ENCODE data around the gene HOXD8.
A peak's percentile ranks its signal among the peaks of the same experiment; 100 is the strongest.

The HOXD8 gene

DNA sequence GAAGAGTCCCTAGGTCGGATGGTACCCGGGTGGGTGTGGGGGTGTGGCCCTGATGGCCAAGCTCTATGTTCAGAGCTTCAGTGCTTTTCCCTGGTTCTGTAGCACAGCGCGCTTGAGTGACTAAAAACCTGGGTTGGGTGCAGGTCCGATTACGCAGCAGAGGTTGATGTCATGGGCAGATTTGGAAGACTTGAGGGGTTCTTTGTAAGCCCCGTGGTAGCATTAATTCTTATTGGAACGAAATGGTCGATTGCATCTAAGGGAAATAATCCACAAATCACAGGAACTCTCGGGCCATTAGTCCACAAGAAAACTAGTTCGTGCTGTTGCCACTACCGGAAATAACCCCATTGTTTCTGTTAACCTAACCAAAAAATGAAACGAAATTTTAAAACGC lies 9.0 kb downstream of the HOXD8 start:
- Histone ChIP-seq H3K9ac (ENCODE audit: low read depth, low read length) (no peak overlapping the region), H3K4me3 (ENCODE audit: low read length) (no peak overlapping the region), H3K36me3 (ENCODE audit: insufficient read depth, low read depth, low read length) (no peaks in the 10 kb centered on the region), H3K27me3 (ENCODE audit: insufficient read depth, low read length) (peaks cover 100% of the 10 kb centered on the region), H3K27ac (ENCODE audit: low read length) (no peak overlapping the region), H3K4me1 (ENCODE audit: insufficient read depth, low read length) (no peaks in the 10 kb centered on the region), H3K9me3 (ENCODE audit: insufficient read depth, low read depth, low read length) (no peaks in the 10 kb centered on the region; the same call in 1 of the 2 replicates)

DNA sequence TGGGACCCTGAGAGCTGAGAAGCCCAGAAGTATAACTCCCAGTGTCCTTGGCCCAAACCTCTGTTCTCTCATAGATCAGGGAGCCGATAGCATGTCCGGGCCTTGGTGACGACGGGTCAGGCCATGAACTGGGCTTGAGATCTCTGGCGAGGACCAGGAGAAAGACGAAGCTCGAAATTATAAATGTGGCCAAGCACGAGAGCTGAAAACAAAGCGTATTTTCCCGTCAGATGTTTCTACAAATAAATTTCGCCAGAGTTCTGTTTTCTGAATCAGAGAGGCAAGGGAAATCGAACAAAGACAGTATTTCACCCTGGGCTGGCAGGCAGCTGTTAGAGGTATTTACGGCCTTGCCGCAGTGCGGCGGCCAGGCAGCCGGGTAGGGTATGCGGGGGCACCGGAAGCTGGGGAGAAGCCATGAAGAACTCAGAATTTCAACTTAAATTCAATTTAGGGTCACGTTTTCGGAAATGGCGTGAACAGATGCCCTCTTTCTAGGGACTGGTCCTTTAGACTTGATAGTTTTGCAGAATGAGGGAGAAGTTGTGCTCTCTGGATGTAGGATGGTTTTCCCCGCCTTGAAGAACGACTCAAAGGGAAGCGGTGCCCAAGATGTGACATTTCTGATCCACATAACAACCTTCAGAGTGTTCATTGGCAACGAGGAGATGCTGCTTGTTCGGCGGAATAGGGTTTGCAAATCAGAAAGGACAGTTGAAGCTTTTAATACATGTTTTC lies 9.6 kb downstream of the HOXD8 start:
- Histone ChIP-seq H3K9ac (ENCODE audit: low read depth, low read length) (no peak overlapping the region), H3K27ac (ENCODE audit: low read length) (no peak overlapping the region), H3K27me3 (ENCODE audit: insufficient read depth, low read length) (peaks cover 100% of the 10 kb centered on the region)

DNA sequence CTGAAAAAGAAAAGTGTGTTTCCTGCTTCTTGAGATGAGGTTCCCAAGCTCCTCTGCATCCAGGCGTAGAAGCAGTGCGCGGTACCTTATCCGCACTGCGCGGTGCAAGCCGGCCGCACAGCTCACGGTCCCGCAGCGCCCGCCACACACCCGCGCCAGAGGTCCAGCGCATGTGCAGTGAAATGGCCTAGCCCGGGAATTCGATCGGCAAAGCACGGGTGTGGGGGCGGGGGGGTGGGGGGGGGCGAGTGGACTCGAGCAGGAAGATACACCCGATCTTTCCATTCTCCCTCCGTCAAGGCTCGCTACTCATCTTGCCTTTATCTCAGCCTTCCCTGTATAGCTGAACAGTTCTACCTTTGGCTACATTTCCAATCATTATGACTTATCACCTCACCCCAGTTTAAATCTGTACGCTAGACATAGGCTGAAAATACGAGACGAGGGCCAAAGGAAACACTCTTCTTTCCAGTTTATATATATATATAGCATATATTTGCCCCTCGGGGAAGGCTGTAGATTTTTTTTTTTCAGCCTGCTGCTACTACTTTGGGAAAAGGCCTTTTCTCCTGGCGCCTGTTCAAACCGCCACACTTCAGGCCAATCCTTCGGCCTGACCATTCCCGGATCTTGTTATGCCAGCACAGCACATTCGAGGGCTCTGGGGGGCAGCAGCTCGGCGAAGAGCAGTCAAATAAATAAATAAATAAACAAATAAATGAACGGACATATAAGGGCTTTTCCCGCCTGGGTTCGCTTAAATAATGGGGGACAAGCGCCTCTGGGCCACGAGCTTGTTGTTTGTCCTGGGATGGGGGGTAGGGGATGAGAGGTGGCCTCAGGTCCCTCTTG lies 10.4 kb downstream of the HOXD8 start:
- peak overlapping the region; percentile 69; the same call in 1 of the 2 replicates for H3K4me3 ChIP-seq (ENCODE audit: low read length)

More for the DNA sequence above, 9.6 kb downstream of the HOXD8 start:
- no peaks in the 10 kb centered on the region; the same call in 1 of the 2 replicates for H3K9me3 ChIP-seq (ENCODE audit: insufficient read depth, low read depth, low read length)
- no peaks in the 10 kb centered on the region for H3K4me1 ChIP-seq (ENCODE audit: insufficient read depth, low read length)
- no peaks in the 10 kb centered on the region for H3K36me3 ChIP-seq (ENCODE audit: insufficient read depth, low read depth, low read length)
- no peak overlapping the region for H3K4me3 ChIP-seq (ENCODE audit: low read length)

DNA sequence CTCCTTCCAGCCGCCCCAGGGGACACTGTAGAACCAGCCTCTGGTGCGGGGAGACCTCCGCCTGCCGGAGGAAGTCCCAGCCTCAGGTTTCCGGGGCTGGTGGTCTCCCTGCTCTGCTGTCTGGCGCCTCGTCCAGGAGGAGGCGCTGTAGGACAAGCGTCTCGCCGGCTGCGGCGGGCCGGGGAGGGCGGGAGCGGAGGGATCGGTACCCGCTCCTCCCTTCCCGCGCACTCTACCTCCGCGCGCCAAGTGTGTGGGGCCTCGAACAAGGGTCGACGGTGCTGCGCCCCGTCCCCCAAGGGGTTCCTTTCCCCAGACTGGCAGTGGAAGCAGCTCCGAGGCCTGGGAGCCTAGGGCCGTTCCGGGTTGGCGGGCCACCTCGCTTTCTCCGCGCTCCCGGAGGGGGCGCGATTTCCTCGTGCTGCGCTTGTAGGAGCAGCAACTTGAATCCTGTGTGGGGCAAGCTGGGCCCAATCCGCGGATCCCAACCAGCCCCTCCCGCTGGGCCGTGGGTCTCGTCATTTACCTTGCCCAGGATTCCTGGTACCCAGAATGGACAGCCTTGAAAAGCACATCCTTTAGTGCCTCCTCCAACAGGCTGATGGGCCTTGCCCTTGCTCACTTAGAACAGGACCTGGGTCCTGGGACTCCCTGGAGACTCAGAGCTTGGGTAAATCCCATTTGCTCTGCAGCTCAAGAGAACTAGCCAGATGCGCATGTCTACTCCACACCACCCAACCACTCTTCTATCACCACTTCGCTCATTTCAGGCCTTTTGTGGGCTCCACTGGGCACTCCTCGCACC lies 11.2 kb downstream of the HOXD8 start:
- Histone ChIP-seq H3K27me3 (ENCODE audit: insufficient read depth, low read length) (peaks cover 100% of the 10 kb centered on the region), H3K4me3 (ENCODE audit: low read length) (peak overlapping the region; percentile 69), H3K4me1 (ENCODE audit: insufficient read depth, low read length) (no peaks in the 10 kb centered on the region), H3K9me3 (ENCODE audit: insufficient read depth, low read depth, low read length) (no peaks in the 10 kb centered on the region; the same call in 1 of the 2 replicates), H3K27ac (ENCODE audit: low read length) (no peak overlapping the region), H3K36me3 (ENCODE audit: insufficient read depth, low read depth, low read length) (no peaks in the 10 kb centered on the region), H3K9ac (ENCODE audit: low read depth, low read length) (no peak overlapping the region)

More for the DNA sequence above, 10.4 kb downstream of the HOXD8 start:
- peaks cover 100% of the 10 kb centered on the region for H3K27me3 ChIP-seq (ENCODE audit: insufficient read depth, low read length)
- no peak overlapping the region for H3K9ac ChIP-seq (ENCODE audit: low read depth, low read length)
- H3K36me3 ChIP-seq (ENCODE audit: insufficient read depth, low read depth, low read length): no peaks in the 10 kb centered on the region
- no peaks in the 10 kb centered on the region for H3K4me1 ChIP-seq (ENCODE audit: insufficient read depth, low read length)
- no peak overlapping the region for H3K27ac ChIP-seq (ENCODE audit: low read length)
- H3K9me3 ChIP-seq (ENCODE audit: insufficient read depth, low read depth, low read length): no peaks in the 10 kb centered on the region; the same call in 1 of the 2 replicates

DNA sequence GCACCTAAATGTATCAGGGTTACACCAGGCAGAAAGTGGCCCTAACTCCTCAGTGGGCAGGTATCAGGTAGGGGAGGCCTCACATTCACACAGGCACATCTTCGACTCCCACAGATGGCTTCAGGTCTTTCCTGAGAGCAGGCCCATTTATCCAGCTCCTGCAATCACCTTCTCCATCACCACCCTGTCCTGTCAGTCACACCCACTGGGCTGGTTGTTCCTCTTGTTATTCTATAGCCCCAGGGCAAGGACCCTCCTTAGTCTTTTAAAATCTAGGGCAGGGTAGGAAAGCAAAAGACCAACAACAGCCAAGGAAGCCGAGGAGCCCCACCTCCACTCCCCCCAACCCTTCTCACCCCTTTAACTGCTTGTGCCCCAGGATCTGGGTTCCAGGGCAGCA lies 12.8 kb downstream of the HOXD8 start:
- Histone ChIP-seq H3K27ac (ENCODE audit: low read length) (no peak overlapping the region), H3K4me3 (ENCODE audit: low read length) (no peak overlapping the region), H3K9ac (ENCODE audit: low read depth, low read length) (no peak overlapping the region), H3K27me3 (ENCODE audit: insufficient read depth, low read length) (peaks cover 100% of the 10 kb centered on the region), H3K9me3 (ENCODE audit: insufficient read depth, low read depth, low read length) (no peaks in the 10 kb centered on the region; the same call in 1 of the 2 replicates), H3K4me1 (ENCODE audit: insufficient read depth, low read length) (no peaks in the 10 kb centered on the region), H3K36me3 (ENCODE audit: insufficient read depth, low read depth, low read length) (no peaks in the 10 kb centered on the region)

DNA sequence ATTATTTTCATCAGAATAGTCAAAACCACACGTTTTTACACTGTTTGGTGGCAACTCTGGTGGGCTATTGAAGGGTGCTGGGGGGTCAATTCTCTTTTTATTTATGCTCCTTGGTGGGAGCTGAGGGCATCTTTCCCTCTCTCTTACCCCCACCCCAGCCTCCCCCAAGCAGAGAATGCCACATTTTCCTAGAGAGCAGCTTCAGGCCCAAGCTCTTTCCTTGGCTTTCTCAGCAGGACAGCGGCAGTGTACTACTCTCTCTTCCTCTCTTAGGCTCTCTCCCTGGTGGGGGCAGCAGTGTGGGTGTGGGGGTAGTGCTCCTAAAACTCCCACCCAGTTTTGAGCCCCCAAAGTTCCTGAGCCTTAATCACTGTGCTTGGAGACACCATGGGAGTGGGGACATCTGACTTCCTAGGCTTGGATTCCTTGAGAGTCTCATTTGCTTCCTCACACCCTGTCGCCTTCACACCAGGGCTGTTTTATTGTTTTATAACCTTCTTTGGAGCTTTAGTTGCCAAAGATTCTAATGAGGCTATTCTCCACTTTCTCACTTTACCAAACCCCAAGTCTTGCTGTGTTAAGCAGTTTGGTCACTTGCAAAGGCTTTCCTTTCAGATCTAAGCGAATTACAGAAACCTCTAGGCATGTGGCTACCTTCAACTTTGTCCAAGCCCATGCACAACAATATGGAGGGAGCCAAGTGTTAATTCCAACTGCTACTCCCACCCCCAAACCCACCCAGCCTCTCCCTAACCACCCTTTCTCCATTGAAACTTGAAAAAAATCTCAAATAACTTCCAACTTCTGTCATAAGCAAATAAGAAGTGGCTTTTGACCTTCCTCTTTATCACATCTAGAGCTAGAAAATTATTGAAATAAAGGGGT lies 15.8 kb downstream of the HOXD8 start:
- H3K36me3 ChIP-seq (ENCODE audit: insufficient read depth, low read depth, low read length): no peaks in the 10 kb centered on the region
- H3K4me3 ChIP-seq (ENCODE audit: low read length): no peak overlapping the region
- H3K4me1 ChIP-seq (ENCODE audit: insufficient read depth, low read length): no peaks in the 10 kb centered on the region
- no peak overlapping the region for H3K27ac ChIP-seq (ENCODE audit: low read length)
- H3K27me3 ChIP-seq (ENCODE audit: insufficient read depth, low read length): peaks cover 100% of the 10 kb centered on the region
- H3K9me3 ChIP-seq (ENCODE audit: insufficient read depth, low read depth, low read length): no peaks in the 10 kb centered on the region; the same call in 1 of the 2 replicates
- no peak overlapping the region for H3K9ac ChIP-seq (ENCODE audit: low read depth, low read length)

DNA sequence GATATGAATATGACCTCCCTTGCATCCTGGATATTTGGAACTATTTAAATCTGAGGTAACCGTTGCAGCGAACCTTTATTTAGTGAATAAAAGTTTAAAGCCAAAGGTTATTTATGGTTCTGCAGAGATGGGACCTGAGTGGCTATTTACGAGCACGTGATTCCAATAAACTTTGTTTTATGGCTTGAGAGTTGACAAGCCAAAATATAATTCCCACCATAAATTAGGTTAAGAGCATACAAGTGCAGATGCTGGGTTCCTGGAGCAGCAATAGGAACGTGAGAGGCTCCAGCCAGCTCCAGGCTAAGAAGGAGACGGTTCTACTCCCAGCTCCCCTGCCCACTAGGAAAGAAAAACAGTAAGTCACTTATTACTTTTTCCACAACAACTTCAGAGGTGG lies 16.6 kb downstream of the HOXD8 start:
- no peak overlapping the region for H3K4me3 ChIP-seq (ENCODE audit: low read length)
- H3K27me3 ChIP-seq (ENCODE audit: insufficient read depth, low read length): peaks cover 100% of the 10 kb centered on the region
- H3K9me3 ChIP-seq (ENCODE audit: insufficient read depth, low read depth, low read length): no peaks in the 10 kb centered on the region; the same call in 1 of the 2 replicates
- no peak overlapping the region for H3K27ac ChIP-seq (ENCODE audit: low read length)
- H3K36me3 ChIP-seq (ENCODE audit: insufficient read depth, low read depth, low read length): no peaks in the 10 kb centered on the region
- no peak overlapping the region for H3K9ac ChIP-seq (ENCODE audit: low read depth, low read length)
- no peaks in the 10 kb centered on the region for H3K4me1 ChIP-seq (ENCODE audit: insufficient read depth, low read length)

DNA sequence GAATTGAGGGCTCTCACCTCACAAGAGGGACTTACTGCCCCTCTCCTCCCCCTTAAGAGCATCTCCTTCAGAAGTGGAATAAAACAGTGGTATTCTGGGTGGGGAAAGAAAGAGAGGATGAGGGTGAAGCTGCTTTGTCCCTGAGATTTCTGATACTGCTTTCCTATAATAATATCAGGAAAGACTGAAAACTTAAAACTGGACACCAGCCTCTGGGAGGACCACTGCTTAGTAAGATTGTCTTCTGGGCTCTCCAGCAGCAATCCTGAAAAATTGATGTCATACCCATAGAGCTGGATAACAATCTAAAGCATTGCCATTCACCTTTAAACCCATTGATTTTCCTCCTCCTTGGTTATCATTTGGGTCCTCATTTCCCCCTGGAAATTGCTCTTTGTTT lies 17.1 kb downstream of the HOXD8 start:
- Histone ChIP-seq H3K9ac (ENCODE audit: low read depth, low read length) (no peak overlapping the region), H3K4me1 (ENCODE audit: insufficient read depth, low read length) (no peaks in the 10 kb centered on the region), H3K36me3 (ENCODE audit: insufficient read depth, low read depth, low read length) (no peaks in the 10 kb centered on the region), H3K9me3 (ENCODE audit: insufficient read depth, low read depth, low read length) (no peaks in the 10 kb centered on the region; the same call in 1 of the 2 replicates), H3K27me3 (ENCODE audit: insufficient read depth, low read length) (peaks cover 100% of the 10 kb centered on the region), H3K4me3 (ENCODE audit: low read length) (no peak overlapping the region), H3K27ac (ENCODE audit: low read length) (no peak overlapping the region)

DNA sequence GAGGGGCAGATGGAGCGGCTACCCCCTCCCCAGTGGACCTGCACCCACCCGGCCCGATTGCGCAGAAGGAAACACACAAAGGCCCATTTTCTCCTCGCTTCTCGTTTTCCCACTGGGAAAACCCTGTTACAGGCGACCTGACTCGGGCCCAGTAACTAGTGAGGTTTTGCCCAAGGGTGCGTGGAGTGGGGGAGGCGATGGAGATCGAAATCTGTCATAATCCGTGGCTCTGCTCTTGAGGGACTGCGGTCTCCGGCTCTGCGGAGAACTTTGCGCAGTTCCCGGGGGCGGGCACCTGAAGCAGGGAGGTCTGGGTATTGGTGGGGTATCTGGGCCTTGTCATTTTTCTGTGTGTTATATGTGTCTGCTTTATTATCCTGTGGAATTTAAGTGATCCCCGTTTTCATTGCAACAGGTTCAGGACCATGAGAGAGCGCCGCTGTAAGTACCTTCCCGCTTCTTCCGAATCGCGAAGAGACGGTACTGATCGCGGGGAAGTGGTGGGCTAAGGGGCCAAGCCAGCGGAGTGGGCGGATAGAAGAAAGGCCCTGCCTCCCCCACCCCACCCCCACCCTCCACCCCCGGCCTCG lies 17.8 kb downstream of the HOXD8 start:
- no peaks in the 10 kb centered on the region for H3K36me3 ChIP-seq (ENCODE audit: insufficient read depth, low read depth, low read length)
- no peak overlapping the region for H3K9ac ChIP-seq (ENCODE audit: low read depth, low read length)
- H3K27ac ChIP-seq (ENCODE audit: low read length): no peak overlapping the region
- no peaks in the 10 kb centered on the region; the same call in 1 of the 2 replicates for H3K9me3 ChIP-seq (ENCODE audit: insufficient read depth, low read depth, low read length)
- H3K4me1 ChIP-seq (ENCODE audit: insufficient read depth, low read length): no peaks in the 10 kb centered on the region
- peaks cover 100% of the 10 kb centered on the region for H3K27me3 ChIP-seq (ENCODE audit: insufficient read depth, low read length)
- no peak overlapping the region for H3K4me3 ChIP-seq (ENCODE audit: low read length)

DNA sequence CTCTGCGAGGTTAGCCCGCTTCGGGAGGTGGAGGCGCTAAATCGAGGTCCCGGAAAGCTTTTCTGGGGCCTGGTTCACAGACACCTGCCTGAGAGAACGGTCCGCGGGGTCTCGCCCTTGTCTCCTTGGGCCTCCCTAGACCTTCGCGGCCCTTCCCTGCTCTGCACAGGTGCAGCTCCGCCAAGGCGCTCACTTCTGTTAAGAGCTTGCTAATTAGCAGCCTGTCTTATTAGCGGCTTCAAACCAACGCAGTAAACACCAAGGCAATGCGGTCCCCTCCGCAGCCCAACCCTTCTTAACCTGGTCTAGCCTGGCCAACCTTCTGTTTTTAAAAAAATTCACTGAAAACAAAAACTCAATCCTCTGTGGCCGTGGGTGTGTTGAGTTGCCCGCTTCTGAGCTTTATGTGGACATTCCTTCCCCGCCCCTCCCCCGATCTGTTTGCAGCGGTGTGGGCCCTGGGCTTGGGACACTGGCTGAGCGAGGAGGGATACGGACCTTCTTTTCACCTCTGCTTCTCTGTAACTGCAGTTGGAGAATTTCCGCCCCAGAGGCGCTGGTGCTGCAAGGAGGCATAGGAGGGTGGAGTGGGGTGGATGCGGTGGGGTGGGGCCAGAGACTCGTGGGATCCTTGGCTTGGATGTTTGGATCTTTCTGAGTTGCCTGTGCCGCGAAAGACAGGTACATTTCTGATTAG lies 18.4 kb downstream of the HOXD8 start:
- no peak overlapping the region for H3K4me3 ChIP-seq (ENCODE audit: low read length)
- peaks cover 100% of the 10 kb centered on the region for H3K27me3 ChIP-seq (ENCODE audit: insufficient read depth, low read length)
- H3K36me3 ChIP-seq (ENCODE audit: insufficient read depth, low read depth, low read length): no peaks in the 10 kb centered on the region
- H3K9ac ChIP-seq (ENCODE audit: low read depth, low read length): no peak overlapping the region
- no peaks in the 10 kb centered on the region; the same call in 1 of the 2 replicates for H3K9me3 ChIP-seq (ENCODE audit: insufficient read depth, low read depth, low read length)
- no peak overlapping the region for H3K27ac ChIP-seq (ENCODE audit: low read length)
- H3K4me1 ChIP-seq (ENCODE audit: insufficient read depth, low read length): no peaks in the 10 kb centered on the region

All from iPS-20b (cell line).